GM19351 (cell line): ENCODE data around the gene P2RX7.
"Not testable (repeated sequence)": the region's sequence is repeated elsewhere in the genome, so short reads cannot be mapped to it uniquely, and the experiment has no call there.

Source experiments
- ATAC-seq: cut with Tn5 transposase; IDR thresholded peaks from one replicate; pipeline ENCODE4 v1.9.1; 2021; ENCODE audit warnings: mild to moderate bottlenecking, moderate library complexity; ENCODE audit not compliant: unreplicated experiment

The P2RX7 gene

DNA sequence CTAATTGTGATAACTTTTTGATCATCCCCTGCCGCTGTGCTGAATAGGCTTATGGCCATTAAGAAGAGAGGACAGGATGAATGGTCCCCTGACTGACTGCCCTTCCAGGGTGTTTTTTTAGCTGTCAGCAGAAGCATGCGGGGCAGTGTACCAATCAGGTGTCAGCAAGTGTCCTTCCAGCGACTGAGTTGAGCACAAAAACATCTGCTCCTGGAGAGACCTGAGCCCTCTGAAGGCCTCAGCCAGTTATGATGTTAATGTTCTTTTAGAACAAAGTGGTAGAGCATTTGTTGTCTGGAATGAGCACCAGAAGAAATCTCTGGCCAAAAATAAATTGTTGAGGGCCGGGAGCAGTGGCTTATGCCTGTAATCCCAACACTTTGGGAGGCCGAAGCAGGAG is 37.5 kb downstream of the P2RX7 start:
- no peak for ATAC-seq

DNA sequence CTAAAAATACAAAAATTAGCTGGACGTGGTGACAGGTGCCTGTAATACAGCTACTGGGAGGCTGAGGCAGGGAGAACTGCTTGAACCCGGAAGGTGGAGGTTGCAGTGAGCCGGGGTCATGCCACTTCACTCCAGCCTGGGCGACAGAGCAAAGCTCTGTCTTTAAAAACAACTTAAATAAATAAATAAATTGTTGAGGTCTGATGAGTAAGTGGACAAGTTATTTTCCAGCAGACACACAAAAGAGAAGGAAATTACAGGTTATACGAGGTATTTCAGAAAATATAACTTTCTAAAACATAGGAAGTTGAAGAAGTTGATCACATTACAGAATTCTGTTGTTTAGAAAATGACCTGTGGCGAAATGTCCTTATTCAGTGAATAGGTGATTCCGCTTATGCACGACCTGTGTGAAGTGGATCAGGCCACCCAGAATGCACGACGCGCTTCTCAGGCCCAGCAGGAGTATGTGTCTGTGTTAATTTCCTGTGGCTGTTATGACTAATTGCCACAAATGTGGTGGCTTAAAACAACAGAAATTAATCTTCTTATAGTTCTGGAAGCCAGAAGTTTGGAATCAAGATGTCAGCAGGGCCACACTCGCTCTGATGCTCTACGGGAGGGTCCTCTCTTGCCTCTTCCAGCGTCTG is 38.1 kb downstream of the P2RX7 start:
- no peak for ATAC-seq

DNA sequence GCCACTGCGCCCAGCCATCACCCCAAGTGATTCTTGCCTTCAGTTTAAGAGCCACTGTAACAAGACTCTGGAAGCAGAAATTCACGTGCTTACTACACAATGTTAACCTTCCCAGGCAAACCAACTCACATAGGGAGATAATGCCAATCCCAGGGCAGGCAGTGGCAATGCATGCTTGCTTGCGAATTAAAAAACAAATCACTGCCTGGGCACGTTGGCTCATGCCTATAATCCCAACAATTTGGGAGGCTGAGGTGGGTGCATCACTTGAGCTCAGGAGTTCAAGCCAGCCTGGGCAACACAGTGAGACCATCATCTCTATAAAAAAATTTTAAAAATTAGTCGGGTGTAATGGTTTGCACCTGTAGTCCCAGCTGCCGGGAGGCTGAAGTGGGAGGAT is 39.5 kb downstream of the P2RX7 start:
- no peak for ATAC-seq

DNA sequence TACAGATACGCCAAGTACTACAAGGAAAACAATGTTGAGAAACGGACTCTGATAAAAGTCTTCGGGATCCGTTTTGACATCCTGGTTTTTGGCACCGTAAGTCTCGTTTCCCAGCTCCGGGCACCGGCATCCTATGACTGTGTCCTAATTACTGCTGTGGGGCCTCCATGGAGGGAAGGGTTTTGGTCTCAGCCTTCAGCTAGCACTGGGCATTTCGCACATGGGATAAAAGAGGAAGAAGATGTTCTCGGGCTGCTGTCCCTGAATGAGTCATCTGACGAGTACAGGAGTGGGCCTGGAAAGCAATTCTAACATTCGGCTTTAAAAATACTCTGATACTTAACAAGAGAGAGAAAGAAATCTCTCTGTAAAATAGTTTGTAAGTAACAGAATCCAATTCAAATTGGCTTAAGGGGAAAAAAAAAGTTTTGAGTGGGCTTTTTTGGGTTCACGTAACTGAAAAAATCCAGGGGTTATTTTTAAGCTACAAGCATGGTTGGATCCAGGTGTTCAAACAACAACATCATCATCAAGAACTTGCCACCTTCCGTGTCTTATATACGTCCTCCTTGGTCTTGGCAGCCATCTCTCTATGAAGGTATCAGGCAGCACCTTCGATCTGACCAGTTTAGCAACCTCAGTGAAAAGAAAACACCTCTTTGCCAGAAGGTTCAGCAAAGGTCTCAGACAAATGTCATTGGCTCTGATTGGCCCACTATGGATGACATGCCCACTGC is 42.9 kb downstream of the P2RX7 start:
- ATAC-seq, result no peak

DNA sequence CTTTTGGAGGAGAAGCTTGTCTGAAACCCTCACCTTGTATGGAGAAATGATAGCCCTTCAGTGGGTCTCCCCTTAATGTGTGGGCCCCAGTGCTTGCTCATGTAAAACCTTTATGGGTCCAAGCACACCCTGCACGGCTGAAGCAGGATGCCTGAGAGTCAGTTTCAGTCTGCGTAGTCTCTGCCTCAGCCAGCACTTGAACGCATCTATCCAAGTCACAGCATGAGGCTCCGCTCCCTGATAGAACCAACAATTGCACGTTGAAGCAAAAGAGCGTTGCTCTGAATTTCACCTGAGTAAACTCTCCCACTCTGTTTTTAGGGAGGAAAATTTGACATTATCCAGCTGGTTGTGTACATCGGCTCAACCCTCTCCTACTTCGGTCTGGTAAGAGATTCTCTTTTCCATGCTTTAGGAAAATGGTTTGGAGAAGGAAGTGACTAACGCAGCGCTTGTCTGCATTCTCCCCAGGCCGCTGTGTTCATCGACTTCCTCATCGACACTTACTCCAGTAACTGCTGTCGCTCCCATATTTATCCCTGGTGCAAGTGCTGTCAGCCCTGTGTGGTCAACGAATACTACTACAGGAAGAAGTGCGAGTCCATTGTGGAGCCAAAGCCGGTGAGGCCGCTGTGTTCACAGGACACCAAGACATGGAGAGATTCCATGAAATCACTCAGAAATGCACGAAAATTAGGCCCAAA is 44.3 kb downstream of the P2RX7 start:
- no peak for ATAC-seq

DNA sequence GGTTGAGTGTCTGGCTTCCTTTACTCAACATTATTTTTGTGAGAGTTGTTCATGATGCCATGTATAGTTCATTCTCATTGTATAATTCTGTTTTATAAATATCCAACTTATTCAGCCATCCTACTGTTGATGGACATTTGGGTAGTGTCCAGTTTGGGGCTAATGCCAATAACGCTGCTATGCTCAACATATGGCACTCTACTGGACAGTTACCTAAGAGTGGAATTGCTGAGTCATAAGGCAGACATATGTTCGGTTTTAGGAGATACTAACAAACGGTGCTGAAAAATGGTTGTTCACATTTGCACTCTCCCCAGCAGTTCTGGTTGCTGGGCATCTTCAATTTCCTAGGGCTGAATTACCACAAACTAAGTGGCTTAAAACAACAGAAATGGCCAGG is 48.5 kb downstream of the P2RX7 start:
- no peak for ATAC-seq

DNA sequence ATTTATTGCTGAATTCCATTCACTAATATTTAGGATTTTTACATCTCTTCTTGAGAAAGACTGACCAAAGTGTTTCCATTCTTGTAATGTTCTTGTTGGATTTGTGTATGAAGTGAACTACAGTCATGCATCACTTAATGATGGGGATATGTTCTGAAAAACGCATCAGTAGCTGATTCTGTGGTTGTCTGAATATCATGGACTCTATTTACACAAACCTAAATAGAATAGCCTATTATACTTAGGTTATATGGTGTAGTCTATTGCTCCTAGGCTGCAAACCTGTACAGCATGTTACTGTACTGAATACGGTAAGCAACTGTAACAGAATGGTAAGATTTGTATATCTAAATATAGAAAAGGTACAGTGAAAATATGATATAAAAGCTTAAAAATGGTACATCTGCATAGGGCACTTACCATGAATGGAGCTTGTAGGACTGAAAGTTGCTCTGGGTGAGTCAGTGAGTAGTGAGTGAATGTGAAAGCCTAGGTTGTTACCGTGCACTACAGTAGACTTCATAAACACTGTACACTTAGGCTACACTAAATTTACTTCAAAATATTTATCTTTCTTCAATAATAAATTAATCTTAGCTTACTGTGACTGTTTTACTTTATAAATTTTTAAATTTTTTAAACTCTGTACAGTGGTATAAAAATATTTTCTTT is 49.7 kb downstream of the P2RX7 start:
- ATAC-seq, result no peak

DNA sequence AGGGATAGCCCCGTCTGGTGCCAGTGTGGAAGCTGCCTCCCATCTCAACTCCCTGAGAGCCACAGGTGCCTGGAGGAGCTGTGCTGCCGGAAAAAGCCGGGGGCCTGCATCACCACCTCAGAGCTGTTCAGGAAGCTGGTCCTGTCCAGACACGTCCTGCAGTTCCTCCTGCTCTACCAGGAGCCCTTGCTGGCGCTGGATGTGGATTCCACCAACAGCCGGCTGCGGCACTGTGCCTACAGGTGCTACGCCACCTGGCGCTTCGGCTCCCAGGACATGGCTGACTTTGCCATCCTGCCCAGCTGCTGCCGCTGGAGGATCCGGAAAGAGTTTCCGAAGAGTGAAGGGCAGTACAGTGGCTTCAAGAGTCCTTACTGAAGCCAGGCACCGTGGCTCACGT is 51.7 kb downstream of the P2RX7 start:
- ATAC-seq, result no peak

DNA sequence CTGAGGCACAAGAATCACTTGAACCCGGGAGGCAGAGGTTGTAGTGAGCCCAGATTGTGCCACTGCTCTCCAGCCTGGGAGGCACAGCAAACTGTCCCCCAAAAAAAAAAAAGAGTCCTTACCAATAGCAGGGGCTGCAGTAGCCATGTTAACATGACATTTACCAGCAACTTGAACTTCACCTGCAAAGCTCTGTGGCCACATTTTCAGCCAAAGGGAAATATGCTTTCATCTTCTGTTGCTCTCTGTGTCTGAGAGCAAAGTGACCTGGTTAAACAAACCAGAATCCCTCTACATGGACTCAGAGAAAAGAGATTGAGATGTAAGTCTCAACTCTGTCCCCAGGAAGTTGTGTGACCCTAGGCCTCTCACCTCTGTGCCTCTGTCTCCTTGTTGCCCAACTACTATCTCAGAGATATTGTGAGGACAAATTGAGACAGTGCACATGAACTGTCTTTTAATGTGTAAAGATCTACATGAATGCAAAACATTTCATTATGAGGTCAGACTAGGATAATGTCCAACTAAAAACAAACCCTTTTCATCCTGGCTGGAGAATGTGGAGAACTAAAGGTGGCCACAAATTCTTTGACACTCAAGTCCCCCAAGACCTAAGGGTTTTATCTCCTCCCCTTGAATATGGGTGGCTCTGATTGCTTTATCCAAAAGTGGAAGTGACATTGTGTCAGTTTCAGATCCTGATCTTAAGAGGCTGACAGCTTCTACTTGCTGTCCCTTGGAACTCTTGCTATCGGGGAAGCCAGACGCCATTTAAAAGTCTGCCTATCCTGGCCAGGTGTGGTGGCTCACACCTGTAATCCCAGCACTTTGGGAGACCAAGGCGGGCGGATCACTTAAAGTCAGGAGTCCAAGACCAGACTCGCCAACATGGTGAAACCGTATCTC is 52.6 kb downstream of the P2RX7 start:
- no peak for ATAC-seq

DNA sequence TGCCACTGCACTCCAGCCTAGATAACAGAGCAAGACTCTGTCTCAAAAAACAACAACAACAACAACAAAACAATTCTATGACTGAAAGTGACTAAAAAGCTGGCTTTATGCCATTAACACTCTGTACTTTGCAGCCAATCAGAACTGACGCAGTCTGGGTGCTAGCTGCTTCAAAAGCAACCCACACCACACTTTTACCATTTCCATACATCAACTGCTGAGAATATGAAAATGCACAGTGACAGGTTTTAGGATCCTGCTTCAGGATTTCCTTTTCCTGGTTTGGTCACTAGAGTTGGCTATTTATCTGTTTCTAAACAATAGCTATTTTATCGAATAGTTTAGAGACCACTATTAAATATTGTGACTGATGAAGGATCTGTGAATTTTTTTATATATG is 54.1 kb downstream of the P2RX7 start:
- no peak for ATAC-seq

DNA sequence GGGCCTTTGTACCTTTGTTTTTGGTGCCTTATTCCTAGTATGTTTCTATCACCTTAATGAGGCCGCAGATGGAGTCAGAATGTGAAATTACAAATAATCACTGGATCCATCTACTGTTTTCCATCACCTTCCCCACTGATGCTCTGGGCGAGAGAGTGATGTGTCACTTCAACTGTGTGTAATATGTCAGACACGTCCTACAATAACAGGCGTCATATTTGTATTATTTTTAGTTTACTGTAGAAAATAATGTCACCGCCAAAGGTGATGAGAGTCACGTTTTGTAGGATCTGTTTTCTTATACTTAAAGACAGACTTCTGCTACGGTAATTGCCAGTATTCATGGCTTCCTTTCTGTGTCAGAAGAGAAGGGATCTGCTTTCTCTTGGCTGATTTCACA is 54.8 kb downstream of the P2RX7 start:
- no peak for ATAC-seq

DNA sequence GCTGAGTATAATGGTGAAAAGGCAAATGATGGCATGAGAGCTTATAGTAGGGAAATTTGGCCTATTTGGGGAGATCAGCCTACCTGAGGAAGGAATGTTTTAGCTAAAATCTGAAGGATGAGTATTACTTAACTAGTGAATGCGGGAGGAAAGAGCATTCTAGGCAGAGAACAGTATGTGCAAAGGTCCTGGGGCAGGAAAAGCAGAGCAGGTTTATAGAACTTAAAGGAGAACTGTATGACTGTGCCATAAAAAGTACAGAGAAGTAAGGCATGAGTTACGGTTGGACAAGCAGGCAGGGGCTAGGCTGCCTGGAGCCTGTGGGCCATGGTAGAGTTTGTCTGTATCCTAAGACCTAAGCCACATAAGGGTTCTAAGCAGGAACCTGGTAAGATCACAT is 55.6 kb downstream of the P2RX7 start:
- no peak for ATAC-seq

DNA sequence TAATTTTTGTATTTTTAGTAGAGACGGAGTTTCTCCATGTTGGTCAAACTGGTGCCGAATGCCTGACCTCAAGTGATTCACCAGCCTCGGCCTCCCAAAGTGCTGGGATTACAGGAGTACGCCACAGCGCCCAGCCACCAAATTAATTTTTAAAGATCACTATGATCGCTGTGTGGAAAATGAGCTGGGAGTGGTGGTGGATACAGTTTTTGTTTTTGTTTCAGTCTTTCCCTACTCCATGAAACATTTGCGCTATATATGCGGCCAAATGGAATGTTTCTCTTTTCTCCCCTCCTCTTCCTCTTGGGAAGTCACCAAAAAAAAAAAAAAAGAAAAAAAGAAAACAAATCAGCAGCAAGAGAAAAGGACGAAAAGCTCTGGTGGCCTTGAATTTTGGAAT is 56.5 kb downstream of the P2RX7 start:
- no peak for ATAC-seq

DNA sequence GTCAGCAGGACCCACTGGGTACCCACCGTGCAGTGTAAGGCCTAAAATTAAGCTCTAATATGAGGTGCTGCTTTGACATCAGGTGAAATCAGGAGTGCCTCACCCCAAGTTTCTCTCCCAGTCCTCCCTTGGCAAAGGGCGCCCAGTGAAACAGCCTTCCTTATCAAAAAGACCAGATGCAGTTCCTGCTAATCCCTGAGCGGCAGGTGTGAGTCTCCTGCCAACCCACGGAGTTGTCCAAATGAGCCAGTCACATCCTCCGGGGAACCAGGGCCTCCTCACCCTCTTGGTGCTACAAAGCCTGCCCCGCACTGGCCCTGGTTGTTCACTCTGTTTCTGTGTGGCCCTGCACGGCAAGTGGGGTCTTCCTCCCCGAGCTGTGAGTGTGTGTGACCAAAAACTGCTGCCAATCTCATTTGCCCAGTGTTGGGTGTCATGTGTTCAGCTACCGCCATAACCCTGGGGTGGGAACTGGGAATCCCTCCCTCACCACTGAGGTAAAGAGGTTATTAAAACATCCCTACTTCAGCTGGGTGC is 57.0 kb downstream of the P2RX7 start:
- no peak for ATAC-seq

DNA sequence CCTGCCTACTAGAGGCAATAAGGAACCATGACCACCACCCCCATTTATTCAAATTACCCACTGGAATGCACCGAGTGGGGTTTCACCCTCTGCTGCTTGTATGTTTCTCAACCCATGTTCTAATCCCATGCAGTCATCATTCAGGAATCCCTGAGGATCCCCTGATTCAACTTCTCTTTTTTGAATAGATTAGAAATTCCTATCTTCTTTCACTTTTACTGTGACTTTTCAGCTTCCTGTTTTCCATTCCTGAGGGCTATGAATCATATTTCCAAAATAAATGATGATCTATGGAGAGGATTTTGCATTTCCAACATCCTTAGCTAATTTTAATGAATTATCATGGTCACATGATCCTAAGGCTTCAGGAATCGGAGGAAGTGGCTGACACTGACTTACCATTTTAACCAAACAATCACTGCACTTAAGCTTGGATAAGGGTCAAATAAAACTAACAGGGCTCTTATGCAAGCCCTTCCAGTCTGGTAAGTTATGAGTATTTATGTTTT is 57.9 kb downstream of the P2RX7 start:
- ATAC-seq, result no peak

DNA sequence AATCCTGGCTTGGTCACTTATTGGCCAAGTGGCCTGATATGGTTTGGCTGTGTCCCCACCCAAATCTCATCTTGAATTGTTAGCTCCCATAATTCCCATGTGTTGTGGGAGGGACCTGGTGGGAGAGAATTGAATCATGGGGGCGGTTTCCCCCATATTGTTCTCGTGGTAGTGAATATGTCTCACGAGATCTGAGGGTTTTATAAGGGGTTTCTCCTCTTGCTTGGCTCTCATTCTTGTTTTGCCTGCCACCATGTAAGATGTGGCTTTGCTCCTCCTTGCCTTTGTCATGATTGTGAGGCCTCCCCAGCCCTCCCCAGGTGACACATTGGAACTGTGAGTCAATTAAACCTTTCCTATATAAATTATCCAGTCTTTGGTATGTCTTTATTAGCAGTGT is 58.5 kb downstream of the P2RX7 start:
- no peak for ATAC-seq

DNA sequence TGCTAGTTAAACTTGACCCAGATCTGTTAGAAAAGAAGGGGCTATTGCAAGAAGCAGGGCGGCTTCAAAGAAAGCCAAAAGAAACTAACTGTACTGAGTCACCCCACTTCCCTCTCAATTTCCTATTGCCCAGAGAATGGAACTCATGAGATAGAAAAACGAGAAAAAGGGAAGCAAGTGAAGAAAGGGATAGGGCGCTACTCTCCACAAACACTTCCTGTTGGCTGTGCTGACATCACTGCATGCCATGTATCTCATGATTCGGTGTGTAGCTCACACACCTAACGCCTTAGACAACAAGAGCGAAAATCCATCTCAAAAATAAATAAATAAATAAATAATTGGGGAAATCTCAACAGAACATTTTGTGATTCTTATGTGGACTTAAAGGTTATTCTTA is 64.2 kb downstream of the P2RX7 start:
- ATAC-seq, result no peak

DNA sequence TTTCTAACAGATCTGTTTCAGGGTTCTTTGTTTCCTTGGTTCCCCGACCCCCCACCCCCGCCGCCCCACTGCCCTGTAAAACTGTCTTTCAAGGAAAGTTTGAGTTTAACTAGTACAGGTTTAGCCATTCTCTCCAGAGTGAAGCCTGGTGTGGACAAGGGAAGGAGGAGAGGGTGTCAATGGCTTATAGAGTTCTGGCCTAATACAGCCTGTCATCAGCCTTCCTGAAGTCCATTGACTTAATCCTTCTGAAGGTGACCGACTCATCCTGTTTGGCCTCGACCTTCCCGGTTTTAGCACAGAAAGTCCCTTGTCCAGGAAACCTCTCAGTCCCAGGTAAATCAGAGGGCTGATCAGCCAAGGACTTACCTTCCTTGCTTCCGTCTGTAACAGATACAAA is 66.3 kb downstream of the P2RX7 start:
- no peak for ATAC-seq

DNA sequence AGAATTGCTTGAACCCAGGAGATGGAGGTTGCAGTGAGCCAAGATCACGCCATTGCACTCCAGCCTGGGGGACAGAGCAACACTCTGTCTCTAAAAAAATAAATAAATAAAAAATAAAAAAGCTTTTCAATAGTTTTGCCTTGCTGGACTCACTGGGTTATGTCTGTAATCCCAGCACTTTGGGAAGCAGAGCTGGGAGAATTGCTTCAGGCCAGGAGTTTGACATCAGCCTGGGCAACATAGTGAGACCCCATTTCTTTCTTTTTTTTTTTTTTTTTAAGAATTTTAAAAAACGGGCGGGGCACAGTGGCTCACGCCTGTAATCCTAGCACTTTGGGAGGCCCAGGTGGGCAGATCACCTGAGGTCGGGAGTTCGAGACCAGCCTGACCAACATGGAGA is 68.5 kb downstream of the P2RX7 start:
- not testable (repeated sequence) for ATAC-seq
